DND-41 (cell line): ENCODE results near the gene AGAP2.

Experiments
- EZH2 ChIP-seq: IDR thresholded peaks from 3 replicates; pipeline ENCODE4 v1.6.1; 2012; ENCODE audit warnings: borderline replicate concordance, low read depth, mild to moderate bottlenecking, moderate library complexity, low read length, inconsistent platforms; ENCODE audit not compliant: severe bottlenecking
- TF ChIP-seq, protein P1 (sequence below): IDR thresholded peaks from 2 replicates; pipeline ENCODE4 v1.5.1; 2012; ENCODE audit warnings: borderline replicate concordance, low read length, moderate library complexity, mild to moderate bottlenecking; ENCODE audit not compliant: poor library complexity, severe bottlenecking; ENCODE audit errors: extremely low read depth

DNA sequence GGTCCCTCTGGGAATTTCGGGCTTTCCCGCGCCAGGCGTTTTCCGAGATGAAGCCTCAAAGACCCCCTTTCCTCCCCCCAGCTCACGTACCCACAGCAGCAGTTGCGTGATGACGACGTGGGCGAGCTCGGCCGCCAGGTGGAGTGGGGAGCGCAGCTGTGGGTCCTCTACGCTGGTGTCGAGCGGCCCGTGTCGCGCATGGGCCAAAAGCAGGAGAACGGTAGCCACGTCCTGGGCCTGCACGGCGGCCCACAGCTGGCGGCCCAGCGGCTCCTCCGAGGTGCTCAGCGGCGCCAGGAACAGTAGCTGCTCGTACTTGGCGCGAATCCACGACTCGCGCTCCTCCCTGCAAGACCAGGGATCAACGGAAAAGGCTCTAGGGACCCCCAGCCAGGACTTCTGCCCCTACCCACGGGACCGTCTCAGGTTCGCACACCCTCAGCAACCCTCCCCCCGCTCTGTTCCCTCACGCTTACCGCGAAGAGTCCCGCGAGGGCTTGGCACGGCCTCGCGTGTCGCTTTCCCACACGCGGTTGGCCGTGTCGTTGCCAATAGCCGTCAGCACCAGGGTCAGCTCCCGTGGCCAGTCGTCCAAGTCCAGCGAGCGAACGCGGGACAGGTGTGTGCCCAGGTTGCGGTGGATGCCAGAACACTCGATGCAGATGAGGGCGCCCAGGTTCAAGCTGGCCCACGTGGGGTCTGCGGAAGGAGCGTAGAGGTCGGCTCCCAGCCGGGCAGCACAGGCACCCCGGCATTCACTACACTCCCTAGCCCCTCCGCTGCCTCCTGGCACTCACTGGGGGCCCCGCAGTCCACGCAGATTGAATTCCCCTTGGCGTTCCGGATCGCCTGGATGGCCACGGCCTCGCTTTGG, 11.4 kb downstream of the AGAP2 start:
- TF ChIP-seq EZH2: no peak
- TF ChIP-seq, protein P1, sequence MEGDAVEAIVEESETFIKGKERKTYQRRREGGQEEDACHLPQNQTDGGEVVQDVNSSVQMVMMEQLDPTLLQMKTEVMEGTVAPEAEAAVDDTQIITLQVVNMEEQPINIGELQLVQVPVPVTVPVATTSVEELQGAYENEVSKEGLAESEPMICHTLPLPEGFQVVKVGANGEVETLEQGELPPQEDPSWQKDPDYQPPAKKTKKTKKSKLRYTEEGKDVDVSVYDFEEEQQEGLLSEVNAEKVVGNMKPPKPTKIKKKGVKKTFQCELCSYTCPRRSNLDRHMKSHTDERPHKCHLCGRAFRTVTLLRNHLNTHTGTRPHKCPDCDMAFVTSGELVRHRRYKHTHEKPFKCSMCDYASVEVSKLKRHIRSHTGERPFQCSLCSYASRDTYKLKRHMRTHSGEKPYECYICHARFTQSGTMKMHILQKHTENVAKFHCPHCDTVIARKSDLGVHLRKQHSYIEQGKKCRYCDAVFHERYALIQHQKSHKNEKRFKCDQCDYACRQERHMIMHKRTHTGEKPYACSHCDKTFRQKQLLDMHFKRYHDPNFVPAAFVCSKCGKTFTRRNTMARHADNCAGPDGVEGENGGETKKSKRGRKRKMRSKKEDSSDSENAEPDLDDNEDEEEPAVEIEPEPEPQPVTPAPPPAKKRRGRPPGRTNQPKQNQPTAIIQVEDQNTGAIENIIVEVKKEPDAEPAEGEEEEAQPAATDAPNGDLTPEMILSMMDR: no peak
